Epithelial cell of proximal tubule (primary cell): ENCODE results near the gene KMT5C. TPM values are rescaled to one million over a fixed set of nuclear protein-coding genes. Genes with fewer than 3 reads are reported as not detected.

Experiments used
- DNase-seq: peaks from one replicate; pipeline ENCODE4 v3.0.0-alpha.2; 2011; ENCODE audit warnings: low read depth
- H3K4me3 ChIP-seq: 2 replicates; pipeline ENCODE4 v1.5.1; 2011; ENCODE audit warnings: low read depth, mild to moderate bottlenecking, low read length
- CTCF ChIP-seq: conservative IDR thresholded peaks from 2 replicates; pipeline ENCODE4 v1.5.1; 2012; ENCODE audit warnings: low read depth, mild to moderate bottlenecking, low read length
- total RNA-seq: library from RNA; depleted of rRNA; stranded (reverse); fragments of >200 nt; gene quantifications from 2 replicates; pipeline ENCODE4 v1.2.3, GENCODE V29; 2015

Gene KMT5C
- total RNA-seq, result 5.1 and 18.5 TPM in 2 replicates

DNA sequence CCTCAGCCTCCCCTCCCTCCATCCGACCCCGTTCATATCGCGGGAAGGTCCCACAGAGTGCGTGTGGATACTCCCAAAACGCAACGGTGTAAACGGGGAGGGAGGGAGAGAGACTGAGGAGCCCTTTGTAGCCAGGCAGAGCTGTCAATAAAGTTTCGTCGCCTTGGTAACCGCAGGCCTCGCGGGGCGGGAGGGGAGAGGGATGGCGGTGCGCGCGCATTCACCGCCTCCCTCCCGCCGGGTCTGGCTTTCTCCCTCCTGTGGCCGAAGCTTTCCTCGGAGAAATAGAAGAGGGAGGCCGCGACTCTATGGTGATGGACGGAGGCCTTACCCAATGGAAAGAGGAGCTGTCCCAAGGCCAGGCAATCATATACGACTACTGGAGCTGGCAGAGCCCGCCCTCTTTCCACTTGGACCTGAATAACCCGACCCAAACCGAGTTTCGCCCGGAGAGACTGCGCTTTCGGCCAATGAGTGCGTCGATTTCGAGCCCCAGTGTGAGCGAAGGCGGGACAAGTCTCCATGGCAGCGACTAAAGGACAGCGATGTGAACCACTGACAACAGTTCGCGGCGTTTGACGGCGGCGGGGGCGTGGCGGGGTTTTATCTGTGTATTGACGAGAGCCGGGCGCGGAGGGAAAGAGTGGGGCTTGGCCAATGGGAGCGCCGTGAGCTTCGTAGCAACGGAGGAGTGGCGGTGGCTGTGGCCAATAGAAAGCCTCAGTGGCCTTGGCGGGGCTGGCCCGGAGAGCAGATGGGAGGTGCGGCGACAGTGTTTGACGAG is at the start of gene KMT5C:
Gene KMT5C (plus strand): TSS at position 772 of the 784 bp plus-strand sequence. CDS start 2,061 bp downstream, outside the sequence.
- peak; percentile 37 for TF ChIP-seq CTCF
- peak within 1 kb of the TSS; percentile 89 for H3K4me3 ChIP-seq
- DNase-seq, result peak; percentile 99

DNA sequence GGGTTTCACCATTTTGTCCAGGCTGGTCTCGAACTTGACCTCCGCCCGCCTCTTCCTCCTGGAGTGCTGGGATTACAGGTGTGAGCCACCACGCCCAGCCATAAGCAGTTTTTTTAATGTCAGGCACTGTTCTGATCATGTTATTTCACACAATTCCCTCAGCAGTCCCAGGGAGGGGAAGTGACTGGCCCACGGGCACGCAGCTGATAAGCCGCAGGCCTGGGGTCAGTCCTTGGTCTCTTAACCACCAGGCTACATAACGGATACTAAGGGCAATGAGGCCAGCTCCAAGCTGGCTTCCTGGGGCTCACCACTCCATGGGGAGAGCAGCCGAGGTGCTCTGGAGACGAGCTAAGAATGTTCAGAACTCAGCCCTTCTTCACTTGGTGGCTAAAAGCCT is 42.4 kb upstream of the KMT5C start:
- DNase-seq, result no peak
- no peak for TF ChIP-seq CTCF

GRCh38 chr19:55299991-55300390 is 39.7 kb upstream of the KMT5C start:
- no peak for TF ChIP-seq CTCF
- H3K4me3 ChIP-seq, result no peak overlapping the region
- DNase-seq, result no peak

More for the DNA sequence above, 42.4 kb upstream of the KMT5C start:
- no peak overlapping the region for H3K4me3 ChIP-seq

DNA sequence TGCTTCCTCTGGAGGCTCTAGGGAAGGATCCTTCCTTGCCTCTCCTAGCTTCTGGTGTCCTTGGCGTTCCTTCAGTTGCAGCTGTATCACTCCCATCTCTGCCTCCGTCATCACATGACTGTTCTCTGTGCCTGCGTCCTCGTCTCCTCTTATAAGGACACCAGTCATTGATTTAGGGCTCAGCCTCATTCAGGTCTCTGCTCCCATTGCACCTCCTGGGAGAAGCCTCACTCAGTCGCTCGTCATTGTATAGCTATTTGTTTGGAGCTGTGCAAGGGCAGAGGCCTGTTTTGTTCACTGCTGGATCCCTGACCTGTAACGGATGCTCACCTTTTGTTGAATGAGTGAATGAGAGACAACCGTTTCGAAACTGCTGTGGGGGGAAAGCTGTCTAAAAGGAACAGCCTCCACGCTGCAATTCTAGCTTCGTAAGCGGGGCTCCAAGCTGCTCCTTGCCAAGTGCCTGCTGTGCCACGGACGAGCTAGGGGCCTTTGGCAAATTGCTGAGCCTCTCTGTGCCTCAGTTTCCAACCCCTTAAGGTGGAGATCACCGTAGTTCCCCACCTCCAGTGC is 38.7 kb upstream of the KMT5C start:
- H3K4me3 ChIP-seq, result no peak overlapping the region
- TF ChIP-seq CTCF, result no peak
- DNase-seq, result no peak

GRCh38 chr19:55301459-55302317 is 38.0 kb upstream of the KMT5C start:
- no peak for DNase-seq
- H3K4me3 ChIP-seq, result peak overlapping the region; percentile 64
- TF ChIP-seq CTCF, result peak; percentile 77

GRCh38 chr19:55302318-55302703 is 37.4 kb upstream of the KMT5C start:
- H3K4me3 ChIP-seq, result peak overlapping the region; percentile 64
- DNase-seq, result no peak
- TF ChIP-seq CTCF, result no peak
